Fibroblast of lung (primary cell): Measurements from ENCODE around the gene TRIM65. TPM values are rescaled to one million over a fixed set of nuclear protein-coding genes. Genes with fewer than 3 reads are reported as not detected.

Experiments used
- DNase-seq, 2 donors: peaks; one replicate each; pipeline versions ENCODE4 v3.0.0 to v3.0.0-alpha.2; 2010; ENCODE audit warnings: low read depth in 2 of 2
- H2AFZ ChIP-seq: 2 replicates; pipeline ENCODE4 v1.5.1; 2012; ENCODE audit warnings: low read length, control low read depth, inconsistent platforms
- H3K27ac ChIP-seq: 2 replicates; pipeline ENCODE4 v1.5.1; 2011; ENCODE audit warnings: low read length, control low read depth; ENCODE audit not compliant: insufficient read depth
- H3K27me3 ChIP-seq: 2 replicates; pipeline ENCODE4 v1.5.1; 2011; ENCODE audit warnings: mild to moderate bottlenecking, low read length; ENCODE audit not compliant: control insufficient read depth, insufficient read depth
- H3K36me3 ChIP-seq: 2 replicates; pipeline ENCODE4 v1.5.1; 2011; ENCODE audit warnings: low read length; ENCODE audit not compliant: control insufficient read depth, insufficient read depth
- H3K4me1 ChIP-seq: 2 replicates; pipeline ENCODE4 v1.5.1; 2011; ENCODE audit warnings: low read length; ENCODE audit not compliant: control insufficient read depth, insufficient read depth; ENCODE audit errors: extremely low read depth
- H3K4me2 ChIP-seq: 2 replicates; pipeline ENCODE4 v1.5.1; 2011; ENCODE audit warnings: low read length, control low read depth; ENCODE audit not compliant: insufficient read depth; ENCODE audit errors: extremely low read depth
- H3K4me3 ChIP-seq, 4 experiments: fragments of 200-600 bp in 1 of 4; sonication (generic) in 1 of 4; replicated peaks in 1 of 4; 2 replicates each; pipeline ENCODE4 v1.5.1; 2011 to 2016; ENCODE audit warnings: low read length in 4 of 4, low read depth in 3 of 4, mild to moderate bottlenecking in 3 of 4, control low read depth in 2 of 4, inconsistent platforms in 1 of 4, mixed read lengths in 1 of 4; ENCODE audit not compliant: insufficient read depth in 1 of 4; ENCODE audit errors: control extremely low read depth in 1 of 4
- H3K79me2 ChIP-seq: 2 replicates; pipeline ENCODE4 v1.5.1; 2012; ENCODE audit warnings: mild to moderate bottlenecking, low read length, inconsistent platforms; ENCODE audit not compliant: control insufficient read depth, insufficient read depth
- H3K9ac ChIP-seq: 2 replicates; pipeline ENCODE4 v1.5.1; 2011; ENCODE audit warnings: mild to moderate bottlenecking, low read length, control low read depth; ENCODE audit not compliant: insufficient read depth
- H3K9me3 ChIP-seq: 2 replicates; pipeline ENCODE4 v1.5.1; 2012; ENCODE audit warnings: low read depth, low read length; ENCODE audit not compliant: control insufficient read depth, insufficient read depth
- H4K20me1 ChIP-seq: 2 replicates; pipeline ENCODE4 v1.5.1; 2011; ENCODE audit warnings: low read length; ENCODE audit not compliant: control insufficient read depth, insufficient read depth; ENCODE audit errors: extremely low read depth
- EZH2 ChIP-seq: IDR thresholded peaks from 2 replicates; pipeline ENCODE4 v1.5.1; 2012; ENCODE audit warnings: low read length, control low read depth, mild to moderate bottlenecking; ENCODE audit errors: missing control alignments
- polyA plus RNA-seq, 2 donors: library from polyadenylated mRNA; depleted of rRNA in 1 of 2; stranded (reverse) in 1 of 2; unstranded in 1 of 2; fragments of >200 nt; gene quantifications; 2 replicates each; pipeline ENCODE4 v1.2.1, GENCODE V29; 2011 to 2012; ENCODE audit warnings: missing spikeins in 1 of 2
- total RNA-seq: library from RNA; depleted of rRNA; stranded (reverse); fragments of >200 nt; gene quantifications from 2 replicates; pipeline ENCODE4 v1.2.1, GENCODE V29; 2014
- TF ChIP-seq, protein P1 (sequence below), 2 donors: IDR thresholded peaks in 1 of 2; conservative IDR thresholded peaks in 1 of 2; 1 replicate in 1 of 2; 2 replicates in 1 of 2; pipeline ENCODE4 v1.5.1; 2011 to 2012; ENCODE audit warnings: low read length in 2 of 2, control low read depth in 1 of 2, inconsistent platforms in 1 of 2, low read depth in 1 of 2, mild to moderate bottlenecking in 1 of 2

TRIM65 gene
- total and polyA plus RNA-seq, 2 donors (not counting 1 experiment from before 2014, with no cell fraction given): 4.3 to 17.2 TPM

GRCh38 chr17:75881678-75882454, 14.9 kb downstream of the TRIM65 start:
- TF ChIP-seq, protein P1, sequence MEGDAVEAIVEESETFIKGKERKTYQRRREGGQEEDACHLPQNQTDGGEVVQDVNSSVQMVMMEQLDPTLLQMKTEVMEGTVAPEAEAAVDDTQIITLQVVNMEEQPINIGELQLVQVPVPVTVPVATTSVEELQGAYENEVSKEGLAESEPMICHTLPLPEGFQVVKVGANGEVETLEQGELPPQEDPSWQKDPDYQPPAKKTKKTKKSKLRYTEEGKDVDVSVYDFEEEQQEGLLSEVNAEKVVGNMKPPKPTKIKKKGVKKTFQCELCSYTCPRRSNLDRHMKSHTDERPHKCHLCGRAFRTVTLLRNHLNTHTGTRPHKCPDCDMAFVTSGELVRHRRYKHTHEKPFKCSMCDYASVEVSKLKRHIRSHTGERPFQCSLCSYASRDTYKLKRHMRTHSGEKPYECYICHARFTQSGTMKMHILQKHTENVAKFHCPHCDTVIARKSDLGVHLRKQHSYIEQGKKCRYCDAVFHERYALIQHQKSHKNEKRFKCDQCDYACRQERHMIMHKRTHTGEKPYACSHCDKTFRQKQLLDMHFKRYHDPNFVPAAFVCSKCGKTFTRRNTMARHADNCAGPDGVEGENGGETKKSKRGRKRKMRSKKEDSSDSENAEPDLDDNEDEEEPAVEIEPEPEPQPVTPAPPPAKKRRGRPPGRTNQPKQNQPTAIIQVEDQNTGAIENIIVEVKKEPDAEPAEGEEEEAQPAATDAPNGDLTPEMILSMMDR (conservative IDR thresholded peaks at IDR 0.05 in 1 of 2, IDR thresholded peaks at IDR 0.05 in 1 of 2; ENCODE audit: low read depth in 1 of 2, low read length in 2 of 2): no peak
- TF ChIP-seq EZH2: no peak

DNA sequence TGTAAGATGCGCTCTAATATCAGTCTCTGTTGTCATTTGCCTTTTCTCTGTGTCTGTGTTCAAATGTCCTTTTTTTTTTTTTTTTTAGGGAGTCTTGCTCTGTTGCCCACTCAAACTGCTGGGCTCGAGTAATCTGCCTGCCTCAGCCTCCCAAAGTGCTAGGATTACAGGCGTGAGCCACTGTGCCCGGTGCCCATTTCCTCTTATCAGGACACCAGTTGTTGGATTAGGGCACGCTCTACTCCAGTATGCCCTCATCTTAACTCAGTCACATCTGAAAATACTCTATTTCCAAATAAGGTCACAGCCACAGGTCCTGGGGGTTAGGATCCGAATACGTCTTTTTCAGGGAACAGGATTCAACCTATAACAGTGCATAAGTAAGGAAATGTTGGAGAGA, 16.5 kb downstream of the TRIM65 start:
- Histone ChIP-seq H3K9me3 (no peaks in the 10 kb centered on the region), H3K27me3 (peaks cover 7% of the 10 kb centered on the region), H4K20me1 (no peaks in the 10 kb centered on the region), H3K36me3 (no peaks in the 10 kb centered on the region), H2AFZ (no peak overlapping the region), H3K79me2 (no peaks in the 10 kb centered on the region), H3K4me3 (no peak overlapping the region), H3K4me1 (peaks cover 18% of the 10 kb centered on the region), H3K27ac (no peak overlapping the region), H3K9ac (no peak overlapping the region), H3K4me2 (no peak overlapping the region)
- no peak for TF ChIP-seq EZH2
- TF ChIP-seq, protein P1 (conservative IDR thresholded peaks at IDR 0.05 in 1 of 2, IDR thresholded peaks at IDR 0.05 in 1 of 2; ENCODE audit: low read depth in 1 of 2, low read length in 2 of 2): no peak
- DNase-seq: no peak

More at GRCh38 chr17:75881678-75882454, 14.9 kb downstream of the TRIM65 start:
- Histone ChIP-seq H4K20me1 (no peaks in the 10 kb centered on the region), H3K4me2 (no peak overlapping the region), H2AFZ (no peak overlapping the region), H3K4me1 (peaks cover 4% of the 10 kb centered on the region), H3K79me2 (no peaks in the 10 kb centered on the region), H3K27ac (no peak overlapping the region), H3K4me3 (no peak overlapping the region), H3K9me3 (no peaks in the 10 kb centered on the region), H3K36me3 (no peaks in the 10 kb centered on the region), H3K9ac (no peak overlapping the region), H3K27me3 (peaks cover 7% of the 10 kb centered on the region)
- no peak for DNase-seq

- H3K79me2 ChIP-seq: no peaks in the 10 kb centered on the region
- H3K27me3 ChIP-seq: peaks cover 7% of the 10 kb centered on the region
- TF ChIP-seq, protein P1 (conservative IDR thresholded peaks at IDR 0.05 in 1 of 2, IDR thresholded peaks at IDR 0.05 in 1 of 2; ENCODE audit: low read depth in 1 of 2, low read length in 2 of 2): peak; percentile 18 to 30
- no peak for TF ChIP-seq EZH2
- peak; percentile 65 for DNase-seq
- peak within 1 kb of the TSS; percentile 76 for H3K27ac ChIP-seq
- H3K4me3 ChIP-seq: peak within 1 kb of the TSS; percentile 32 to 68 (median 45)
- H3K36me3 ChIP-seq: no peaks in the 10 kb centered on the region
- H3K4me1 ChIP-seq: peaks cover 18% of the 10 kb centered on the region
- H3K9ac ChIP-seq: peak within 1 kb of the TSS; percentile 58
- H4K20me1 ChIP-seq: no peaks in the 10 kb centered on the region
- H3K9me3 ChIP-seq: no peaks in the 10 kb centered on the region
- peak within 1 kb of the TSS; percentile 73 for H3K4me2 ChIP-seq
- H2AFZ ChIP-seq: peak within 1 kb of the TSS; percentile 3
These were observed 18.4 kb downstream of the TRIM65 start, which contains the start of gene TRIM47 for GRCh38 chr17:75878174-75878998. TSS of gene TRIM47 (minus strand) at chr17:75878581. CDS start at chr17:75878548, 33 bp downstream.
